ENCODE measurements around the gene DISP2.

DISP2 gene

GRCh38 chr15:40366457-40367370 is 8.7 kb downstream of the DISP2 start:
- no peak for DNase-seq

GRCh38 chr15:40367371-40367685 is 9.3 kb downstream of the DISP2 start:
- DNase-seq: no peak

GRCh38 chr15:40367686-40368611 is 9.9 kb downstream of the DISP2 start:
- peak; percentile 84 for DNase-seq

GRCh38 chr15:40368719-40369473 is 10.9 kb downstream of the DISP2 start:
- DNase-seq: no peak

GRCh38 chr15:40369474-40369869 is 11.5 kb downstream of the DISP2 start:
- DNase-seq: no peak

GRCh38 chr15:40369971-40370370 is 12.0 kb downstream of the DISP2 start:
- no peak for DNase-seq

- DNase-seq: no peak
Measured at GRCh38 chr15:40372981-40373380, 15.0 kb downstream of the DISP2 start.

GRCh38 chr15:40377606-40378005 is 19.6 kb downstream of the DISP2 start:
- no peak for DNase-seq

GRCh38 chr15:40379374-40379773 is 21.4 kb downstream of the DISP2 start:
- DNase-seq: no peak

GRCh38 chr15:40379853-40380252 is 21.8 kb downstream of the DISP2 start:
- no peak for DNase-seq

- DNase-seq: no peak
Measured at GRCh38 chr15:40380636-40381035, 22.6 kb downstream of the DISP2 start.

- no peak for DNase-seq
Measured at GRCh38 chr15:40381818-40382529, 24.0 kb downstream of the DISP2 start.

- DNase-seq: peak; percentile 96
Measured at GRCh38 chr15:40382580-40383456, 24.8 kb downstream of the DISP2 start, which contains the start of gene KNSTRN. TSS of gene KNSTRN (plus strand) at chr15:40382721. CDS start at chr15:40382836, 115 bp downstream.

- DNase-seq: no peak
Measured at GRCh38 chr15:40386480-40386879, 28.5 kb downstream of the DISP2 start.

GRCh38 chr15:40388941-40389823 is 31.2 kb downstream of the DISP2 start:
- DNase-seq: no peak

GRCh38 chr15:40389824-40390595 is 32.0 kb downstream of the DISP2 start:
- DNase-seq: no peak

- no peak for DNase-seq
Measured at GRCh38 chr15:40392986-40393948, 35.2 kb downstream of the DISP2 start.
